A172 (cell line): ENCODE data around the gene SIK3. TPM values are rescaled to one million over a fixed set of nuclear protein-coding genes. Genes with fewer than 3 reads are reported as not detected.
A peak's percentile ranks its signal among the peaks of the same experiment; 100 is the strongest.
"Not testable (repeated sequence)": the region's sequence is repeated elsewhere in the genome, so short reads cannot be mapped to it uniquely, and the experiment has no call there.

Experiments
- DNase-seq: peaks from one replicate; pipeline ENCODE4 v3.0.0-alpha.2; 2015; ENCODE audit warnings: low spot score
- total RNA-seq: library from RNA; depleted of rRNA; stranded (reverse); fragments of >200 nt; shearing (Covaris generic); gene quantifications from 2 replicates; pipeline ENCODE4 v1.2.3, GENCODE V29; 2014

Gene SIK3
- total RNA-seq, 1 experiment from 2014 or later: 6.9 TPM

DNA sequence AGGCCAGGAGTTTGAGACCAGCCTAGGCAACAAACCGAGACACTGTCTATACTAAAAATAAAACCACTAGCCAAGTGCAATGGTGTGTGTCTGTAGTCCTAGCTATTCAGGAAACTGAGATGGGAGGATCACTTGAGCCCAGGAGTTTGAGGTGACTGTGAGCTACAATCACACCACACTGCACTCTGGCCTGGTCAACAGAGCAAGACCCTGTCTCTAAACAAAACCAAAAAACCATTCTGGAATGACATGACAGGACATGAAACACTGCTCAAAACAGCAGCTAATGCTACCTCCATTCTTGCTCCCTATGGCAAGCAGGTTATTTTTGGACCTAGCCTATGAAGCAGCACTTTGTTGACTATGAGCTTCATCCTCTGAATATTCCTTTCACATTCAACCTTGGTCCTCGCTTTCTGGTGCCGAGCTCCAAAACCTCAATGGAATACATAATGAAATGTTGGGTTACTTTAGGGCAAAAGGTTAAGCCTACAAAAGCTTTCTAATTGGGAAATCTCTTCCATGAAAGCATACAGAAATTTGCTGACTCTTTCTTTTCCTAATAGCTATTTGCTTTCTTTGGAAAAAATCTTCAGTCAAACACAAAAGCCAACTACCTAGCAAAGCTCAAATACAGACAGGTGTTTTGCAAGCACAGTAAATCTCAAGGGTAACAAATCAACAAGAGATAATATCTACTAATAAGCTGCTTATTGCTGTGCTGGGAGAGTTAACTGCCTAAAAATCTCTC is 21.1 kb downstream of the SIK3 start:
- DNase-seq: no peak

DNA sequence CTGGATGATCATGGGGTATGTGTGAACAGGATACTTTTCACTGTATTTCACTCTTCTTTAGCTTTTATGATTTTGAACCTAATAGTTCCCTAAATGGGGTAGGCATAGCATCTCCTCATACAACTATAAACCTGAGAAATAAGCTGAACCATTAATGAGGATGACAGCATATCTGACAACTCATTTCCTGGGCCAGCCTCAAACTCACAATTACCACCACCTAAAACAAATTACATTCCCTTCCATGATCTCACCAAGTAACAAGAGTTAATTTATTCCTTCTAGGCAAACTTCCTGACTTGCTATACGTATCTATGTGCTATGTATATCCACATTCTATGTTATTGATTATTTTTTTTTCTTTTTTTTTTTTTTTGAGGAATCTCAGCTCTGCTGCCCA is 23.0 kb downstream of the SIK3 start:
- no peak for DNase-seq

DNA sequence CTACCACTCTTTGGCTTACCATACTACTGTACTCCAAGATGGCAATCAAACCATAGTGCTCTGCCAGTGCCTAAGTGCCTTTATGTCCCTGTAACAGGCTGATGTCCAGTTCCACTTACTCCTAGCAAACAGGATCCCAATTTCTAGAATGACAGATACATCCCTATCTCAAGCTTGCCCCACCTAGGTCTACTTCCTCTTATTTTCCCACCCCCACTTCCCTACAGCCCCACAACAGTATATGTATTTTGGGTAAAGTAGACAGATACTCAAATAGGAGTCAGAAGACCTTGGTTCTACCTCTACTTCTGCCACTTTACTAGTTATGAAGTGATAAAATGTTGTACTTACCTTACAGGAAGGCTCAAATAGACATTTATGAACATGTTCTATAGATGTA is 24.1 kb downstream of the SIK3 start:
- no peak for DNase-seq

DNA sequence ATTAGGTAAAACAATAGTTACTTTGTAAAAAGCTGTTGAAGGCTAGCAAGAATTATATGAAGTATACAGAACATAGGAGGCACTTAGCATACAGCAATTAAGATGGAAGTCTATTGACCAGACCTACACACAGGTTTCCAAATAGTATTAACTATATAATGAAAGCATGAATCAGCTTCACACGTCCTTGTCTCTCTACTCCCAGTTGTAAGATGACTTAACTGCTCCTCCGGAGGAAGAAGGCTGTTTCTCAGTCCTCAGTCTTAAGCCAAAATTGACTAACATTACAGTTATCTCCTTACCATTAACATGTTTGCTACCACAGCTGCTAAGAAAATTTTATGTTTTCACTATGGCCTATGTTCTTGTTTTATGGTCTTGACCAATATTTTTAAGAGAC is 24.7 kb downstream of the SIK3 start:
- no peak for DNase-seq

DNA sequence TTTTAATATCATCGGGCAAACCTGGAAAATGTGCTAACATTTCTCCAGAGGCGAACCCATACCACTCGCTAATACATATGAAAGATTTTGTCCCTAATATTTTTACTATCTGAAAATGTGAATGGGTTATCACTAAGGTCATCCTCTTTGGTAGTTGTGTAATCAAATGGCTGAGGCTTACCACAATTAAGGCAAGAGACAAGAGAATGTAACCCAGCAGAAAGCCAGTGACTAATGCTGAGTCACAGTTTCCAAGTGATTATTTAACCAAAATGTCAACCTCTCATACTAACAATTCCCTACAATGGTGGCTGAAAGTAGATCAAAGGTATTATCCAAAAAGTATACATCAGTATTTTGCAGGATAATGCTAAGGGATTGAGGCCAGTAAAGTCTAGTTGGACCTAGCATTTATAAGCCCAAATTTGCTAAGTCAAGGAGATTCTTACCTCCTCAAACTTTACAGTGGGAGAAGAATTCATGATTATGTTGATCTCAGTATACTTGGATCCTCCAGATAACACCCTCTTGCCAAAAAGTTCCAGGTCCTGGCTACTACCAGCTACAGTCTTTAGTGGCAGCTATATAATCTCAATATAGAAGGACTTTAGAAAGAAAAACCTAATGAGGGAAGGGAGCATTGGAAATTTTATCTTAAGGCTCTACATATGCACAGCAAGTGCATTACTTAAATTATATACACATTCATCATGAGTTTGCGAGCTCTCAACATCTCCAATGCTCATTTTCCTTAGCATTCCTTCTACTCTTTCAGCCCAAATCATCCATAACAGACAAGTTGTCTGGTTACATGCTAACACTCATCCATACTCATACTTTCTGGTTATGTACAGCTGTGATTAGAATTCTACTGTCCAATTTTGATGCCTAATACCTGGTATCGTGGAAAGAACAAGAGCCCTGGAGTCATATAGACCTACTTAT is 25.4 kb downstream of the SIK3 start:
- peak; percentile 90 for DNase-seq

DNA sequence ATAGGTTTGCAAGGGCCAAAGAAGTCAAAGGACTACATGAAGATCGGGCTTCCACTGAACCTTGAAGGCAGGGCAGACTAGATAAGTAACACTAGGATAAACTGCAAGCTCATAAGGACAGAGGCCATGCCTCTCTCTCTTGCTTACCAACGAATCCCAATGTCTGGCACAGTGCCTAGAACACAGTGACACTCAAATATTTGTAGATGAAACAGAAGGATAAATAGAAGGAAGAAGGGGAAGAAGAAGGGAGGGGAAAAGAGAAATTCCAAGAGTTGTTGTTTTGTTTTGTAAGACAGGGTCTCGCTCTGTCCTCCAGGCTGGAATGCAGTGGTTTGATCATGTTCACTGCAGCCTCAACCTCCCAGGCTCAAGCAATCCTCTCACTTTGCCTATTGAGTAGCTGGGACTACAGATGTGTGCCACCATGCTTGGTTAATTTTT is 26.9 kb downstream of the SIK3 start:
- DNase-seq: peak; percentile 11

DNA sequence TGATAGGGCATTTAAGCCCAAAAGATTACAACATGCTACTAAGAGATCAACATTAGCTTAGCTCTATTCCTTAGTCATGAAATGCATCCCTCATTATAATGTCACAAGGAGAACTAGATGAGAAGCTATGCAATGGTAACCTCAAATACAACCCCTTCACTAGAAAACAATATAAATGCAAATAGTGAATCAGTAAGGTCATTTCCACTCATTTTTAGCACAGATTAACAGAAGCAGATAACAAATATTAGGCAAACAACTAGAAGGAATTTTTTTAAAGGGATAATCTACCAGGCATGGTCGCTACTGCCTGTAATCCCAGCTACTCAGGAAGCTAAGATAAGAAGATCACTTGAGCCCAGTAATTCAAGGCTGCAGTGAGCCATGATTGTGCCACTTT is 28.2 kb downstream of the SIK3 start:
- DNase-seq: no peak

DNA sequence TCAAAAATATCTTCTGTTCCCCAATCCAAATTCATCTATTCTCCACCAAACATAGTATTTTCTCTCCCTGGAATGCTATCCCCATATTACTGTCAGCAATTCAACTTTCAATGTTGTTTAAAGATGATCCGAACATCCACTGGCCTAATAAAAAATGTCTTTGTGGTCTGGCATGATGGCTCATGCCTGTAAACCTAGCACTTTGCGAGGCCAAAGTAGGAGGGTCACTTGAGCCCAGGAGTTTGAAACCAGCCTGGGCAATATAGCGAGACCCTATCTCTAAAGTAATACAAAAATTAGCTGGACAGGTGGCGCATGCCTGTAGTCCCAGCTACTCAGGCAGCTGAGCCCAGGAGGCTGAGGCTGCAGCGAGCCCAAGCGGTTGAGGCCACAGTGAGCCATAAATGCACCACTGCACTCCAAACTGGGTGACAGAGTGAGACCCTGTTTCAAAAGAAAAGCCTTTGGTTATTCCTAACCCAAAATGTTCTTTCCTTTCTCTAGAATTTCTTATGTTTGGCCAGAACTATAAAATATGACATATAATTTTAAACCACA is 29.8 kb downstream of the SIK3 start:
- DNase-seq: no peak

DNA sequence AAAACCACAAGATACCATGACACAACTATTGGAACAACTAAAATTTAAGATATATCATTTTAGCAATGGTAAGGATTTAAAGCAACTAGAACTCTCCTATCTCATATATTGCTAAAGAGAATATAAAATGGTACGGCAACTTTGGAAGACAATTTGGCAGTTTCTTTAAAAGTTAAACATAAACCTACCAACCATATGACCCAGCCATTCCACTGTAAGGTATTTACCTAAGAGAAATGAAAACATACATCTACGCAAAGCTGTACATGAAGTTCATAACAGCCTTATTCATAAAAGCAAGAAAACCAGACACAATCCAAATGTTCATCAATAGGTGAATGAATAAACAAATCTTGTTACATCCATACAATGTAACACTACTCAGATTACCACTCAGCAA is 31.3 kb downstream of the SIK3 start:
- DNase-seq: no peak

DNA sequence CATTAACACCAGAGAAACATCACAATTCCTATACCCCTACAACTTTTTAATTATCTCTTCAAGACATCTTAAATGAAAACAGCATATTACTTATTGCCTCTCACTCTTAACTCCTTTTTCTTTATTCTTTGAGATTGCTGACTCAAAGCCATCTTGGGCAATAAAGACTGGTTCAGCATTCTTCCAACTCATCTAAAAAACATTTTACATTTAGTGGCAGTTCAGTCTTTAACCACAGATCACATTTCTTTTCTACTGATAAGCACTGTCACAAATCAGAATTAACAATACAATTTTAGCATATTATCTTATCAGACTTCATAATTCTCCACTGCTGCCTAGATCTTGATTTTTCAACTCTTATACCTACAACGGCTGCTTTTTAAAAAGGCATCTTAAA is 34.0 kb downstream of the SIK3 start:
- DNase-seq: peak; percentile 48

DNA sequence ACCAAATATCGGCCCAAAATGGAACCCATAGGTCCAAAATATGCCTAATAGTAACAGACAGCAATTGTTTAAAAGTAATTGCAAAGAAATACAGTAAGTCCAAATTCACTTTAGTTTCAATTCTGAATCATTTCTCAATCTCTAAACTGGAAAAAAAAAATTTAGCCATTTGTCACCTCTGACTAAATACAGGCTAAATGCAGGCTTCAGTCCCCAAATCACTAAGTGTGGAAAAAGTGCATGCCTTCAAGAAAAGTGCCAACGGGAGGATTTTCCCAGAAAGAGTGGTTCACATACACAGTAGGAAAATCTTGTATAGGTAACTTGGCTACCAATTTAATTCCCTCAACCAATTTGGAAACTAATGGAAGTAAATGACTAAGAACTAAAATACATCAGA is 35.7 kb downstream of the SIK3 start:
- DNase-seq: no peak

DNA sequence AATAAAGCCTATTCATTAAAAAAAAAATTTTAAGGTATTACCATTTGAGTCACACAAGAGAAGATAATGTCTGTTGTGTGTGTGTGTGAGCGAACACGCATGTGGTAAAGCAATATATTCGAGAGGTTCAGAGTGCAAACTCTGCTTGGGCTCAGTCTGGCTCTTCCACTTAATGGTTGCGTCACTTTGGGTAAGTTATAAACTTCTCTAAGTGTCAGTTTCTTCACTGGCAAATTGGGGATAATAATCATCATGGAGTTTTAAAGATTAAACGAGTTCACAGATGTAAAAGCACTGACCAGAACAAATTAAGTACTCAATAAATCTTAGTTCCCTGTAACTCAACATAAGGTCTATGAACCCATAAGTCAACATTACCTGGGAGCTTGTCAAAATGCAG is 37.0 kb downstream of the SIK3 start:
- no peak for DNase-seq

DNA sequence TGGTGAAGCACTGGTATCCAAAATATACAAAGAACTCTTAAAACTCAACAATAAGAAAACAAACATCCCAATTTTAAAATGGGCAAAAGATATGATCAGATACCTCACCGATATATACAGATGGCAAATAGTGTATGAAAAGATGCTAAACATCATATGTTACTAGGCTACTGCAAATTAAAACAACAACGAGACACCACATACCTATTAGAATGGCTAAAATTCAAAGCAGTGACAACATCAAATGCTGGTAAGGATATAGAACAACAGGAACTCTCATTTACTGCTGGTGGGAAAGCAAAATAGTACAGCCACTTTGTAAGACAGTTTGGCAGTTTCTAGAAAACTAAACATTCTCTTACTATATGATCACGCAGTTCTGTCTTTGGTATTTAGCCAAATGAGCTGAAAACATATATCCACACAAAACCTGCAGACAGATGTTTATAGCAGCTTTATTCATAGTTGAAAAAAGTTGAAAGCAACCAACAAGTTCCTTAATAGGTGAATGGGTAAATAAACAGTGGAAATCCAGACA is 38.5 kb downstream of the SIK3 start:
- no peak for DNase-seq

DNA sequence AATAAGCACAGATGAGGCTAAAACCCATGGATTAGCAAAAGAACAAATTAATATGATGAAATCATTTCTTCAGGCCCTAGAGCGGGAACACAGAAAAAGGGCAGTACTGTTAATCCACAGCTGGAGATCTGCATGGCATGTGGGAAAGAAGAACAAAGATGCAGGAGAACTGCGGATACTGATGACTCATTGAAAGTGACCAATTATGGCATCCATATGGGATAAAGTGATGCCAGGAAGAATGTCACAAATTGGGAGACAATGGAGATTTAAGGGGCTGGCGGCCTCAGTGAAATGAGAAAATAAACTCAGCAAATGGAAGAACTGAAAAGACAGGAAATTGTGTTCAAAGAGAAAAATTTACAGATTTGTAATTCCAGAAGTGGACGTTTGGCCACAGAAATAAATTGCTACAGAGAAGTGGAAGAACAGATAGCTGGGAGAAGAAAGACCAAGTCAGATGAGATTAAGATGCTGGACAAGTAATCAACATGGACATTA is 39.4 kb downstream of the SIK3 start:
- DNase-seq: peak; percentile 60

DNA sequence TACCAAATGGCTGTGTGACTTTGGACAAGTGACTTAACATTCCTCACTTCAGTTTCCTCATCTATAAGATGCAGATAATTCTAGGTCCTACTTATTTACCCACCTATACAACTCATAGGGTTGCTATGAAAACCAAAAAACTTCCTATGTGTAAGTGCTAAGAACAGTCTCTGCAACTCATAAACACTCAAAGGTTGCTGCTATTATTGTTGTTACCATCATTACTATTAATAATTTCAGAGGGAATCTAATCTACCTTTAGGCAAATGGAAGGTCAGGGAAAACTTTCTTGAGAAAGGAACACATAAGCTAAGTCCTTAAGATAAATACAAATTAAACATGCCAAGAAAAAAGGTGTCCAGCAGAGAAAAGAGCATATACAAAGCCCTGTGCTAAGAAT is 40.5 kb downstream of the SIK3 start:
- no peak for DNase-seq

DNA sequence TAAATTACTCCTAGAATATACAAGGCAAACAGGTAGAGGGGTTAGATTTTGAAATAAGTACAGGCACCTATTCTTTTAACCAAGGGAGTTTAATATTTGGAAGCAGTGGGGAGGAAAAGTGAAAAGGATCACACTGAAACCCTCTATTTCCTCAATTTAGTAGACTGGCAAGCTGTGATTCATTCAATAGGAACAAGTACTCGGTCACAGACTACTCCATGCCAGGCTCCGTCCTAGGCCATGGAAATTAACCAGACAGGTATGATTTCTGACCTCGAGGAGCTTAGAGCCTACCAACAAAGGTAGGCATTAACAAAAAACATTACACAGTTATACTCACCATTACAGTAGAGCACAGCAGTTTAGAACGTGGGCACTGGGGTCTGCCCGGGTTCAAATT is 40.9 kb downstream of the SIK3 start:
- no peak for DNase-seq

DNA sequence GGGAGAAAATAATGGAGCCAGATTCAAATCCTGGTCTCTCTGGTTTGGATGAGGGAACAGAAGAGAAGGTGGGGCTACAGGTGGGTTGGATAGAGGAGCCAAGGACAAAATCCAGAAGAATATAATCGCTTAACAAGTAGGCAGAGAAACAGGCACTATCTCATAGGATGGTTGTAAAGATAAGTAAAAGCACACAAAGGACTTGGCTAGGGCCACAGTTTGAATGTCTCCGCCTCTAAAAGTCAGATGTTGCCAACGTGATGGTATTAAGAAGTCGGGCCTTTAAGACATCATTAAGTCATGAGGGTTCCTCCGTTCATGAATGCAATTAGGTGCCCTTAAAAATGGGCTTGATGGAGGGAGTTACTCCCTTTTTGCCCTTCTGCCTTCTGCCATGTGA is 42.8 kb downstream of the SIK3 start:
- no peak for DNase-seq

DNA sequence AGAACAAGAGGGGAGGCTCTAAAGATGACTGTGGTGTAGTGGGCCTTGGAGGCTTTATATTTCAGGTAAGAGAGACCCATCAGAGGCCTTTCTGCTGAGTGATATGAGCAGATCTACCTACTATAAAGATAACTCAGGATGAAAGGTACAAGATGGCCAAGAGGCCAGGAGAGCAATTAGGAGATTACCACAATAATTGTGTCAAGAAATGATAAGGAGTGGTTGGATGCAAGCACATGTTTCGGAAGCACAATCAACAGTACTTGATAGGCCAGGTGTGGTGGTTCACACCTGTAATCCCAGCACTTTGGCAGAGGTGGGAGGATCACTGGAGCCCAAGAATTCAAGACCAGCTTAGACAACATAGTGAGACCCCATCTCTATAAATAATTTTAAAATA is 43.8 kb downstream of the SIK3 start:
- no peak for DNase-seq

DNA sequence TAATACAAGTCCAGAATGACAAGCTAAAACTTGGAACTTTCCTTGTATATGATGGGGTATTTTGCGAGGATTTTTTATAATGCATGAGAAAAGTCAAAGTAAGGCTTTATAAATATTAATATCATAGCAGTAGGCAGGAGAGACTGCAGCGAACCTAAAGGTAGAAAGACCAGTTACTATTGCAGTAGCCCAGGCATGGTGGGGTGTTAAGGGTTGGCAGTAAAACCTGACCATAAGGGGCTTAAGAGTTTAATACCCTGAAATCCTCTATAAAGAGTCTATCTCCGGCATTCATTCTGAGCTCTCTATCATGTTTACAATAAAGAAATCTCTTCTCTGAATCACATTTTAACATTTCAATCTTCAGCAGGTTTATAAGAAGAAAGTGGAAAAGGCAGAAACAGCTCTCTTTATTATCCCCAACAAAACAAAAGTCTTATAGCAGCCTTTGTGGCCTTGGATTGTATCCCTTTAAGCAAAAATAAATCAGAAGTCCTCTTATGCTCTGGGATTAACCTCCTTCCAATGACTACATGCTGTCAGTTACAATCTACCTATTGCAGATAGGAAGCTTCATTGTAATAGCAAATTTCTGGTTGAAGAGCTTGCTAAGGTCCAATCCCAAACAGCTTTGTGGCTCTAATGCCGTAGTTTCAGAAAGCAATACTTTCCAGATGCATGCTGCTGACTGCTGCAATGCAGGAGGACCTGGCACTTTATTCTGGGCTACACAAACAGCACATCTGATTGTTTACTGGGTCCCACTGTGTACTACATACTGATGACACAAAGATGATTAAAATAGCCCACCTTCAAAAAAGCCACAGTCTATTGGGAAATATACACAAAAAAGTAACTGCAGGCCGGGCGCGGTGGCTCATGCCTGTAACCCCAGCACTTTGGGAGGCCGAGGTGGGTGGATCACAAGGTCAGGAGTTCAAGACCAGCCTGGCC is 45.8 kb downstream of the SIK3 start:
- DNase-seq: no peak

DNA sequence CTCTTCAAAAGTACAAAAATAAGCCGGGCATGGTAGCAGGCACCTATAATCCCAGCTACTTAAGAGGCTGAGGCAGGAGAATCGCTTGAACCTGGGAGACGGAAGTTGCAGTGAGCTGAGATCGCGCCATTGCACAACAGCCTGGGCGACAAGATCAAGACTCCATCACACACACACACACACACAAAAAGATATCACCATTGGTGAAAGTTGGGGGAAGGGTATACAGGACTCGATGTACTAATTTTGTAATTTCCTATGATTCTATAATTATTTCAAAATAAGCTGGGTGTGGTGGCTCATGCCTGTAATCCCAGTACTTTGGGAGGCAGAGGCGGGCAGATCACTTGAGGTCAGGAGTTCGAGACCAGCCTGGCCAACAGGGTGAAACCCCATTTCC is 48.1 kb downstream of the SIK3 start:
- not testable (repeated sequence) for DNase-seq

DNA sequence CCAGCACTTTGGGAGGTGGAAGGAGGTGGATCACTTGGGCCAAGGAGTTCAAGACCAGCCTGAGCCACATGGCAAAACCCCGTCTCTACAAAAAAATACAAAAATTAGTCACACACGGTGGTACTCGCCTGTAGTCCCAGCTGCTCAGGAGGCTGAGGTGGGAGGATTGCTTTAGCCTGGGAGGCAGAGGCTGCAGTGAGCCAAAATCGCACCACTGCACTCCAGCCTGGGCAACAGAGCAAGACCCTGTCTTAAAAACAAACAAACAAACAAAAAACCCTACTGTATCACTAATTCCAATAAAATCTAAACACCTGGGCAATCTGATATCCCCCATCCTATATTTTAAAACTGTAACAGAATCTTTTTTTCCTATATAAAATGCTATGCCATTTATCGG is 51.6 kb downstream of the SIK3 start:
- not testable (repeated sequence) for DNase-seq
